Uterus (tissue), 2 donors: Measurements from ENCODE around the gene PPAN.

Source experiments
- CTCF ChIP-seq, 4 experiments: fragments of 200-600 bp in 2 of 4; fragments of 450-650 bp in 2 of 4; sonication (generic) in 2 of 4; IDR thresholded peaks; one replicate each; pipeline ENCODE4 v1.5.1; 2016 to 2019; ENCODE audit warnings: antibody characterized with exemption in 4 of 4, mild to moderate bottlenecking in 2 of 4, moderate library complexity in 1 of 4
- POLR2A ChIP-seq, 2 donors: fragments of 450-650 bp; IDR thresholded peaks; one replicate each; pipeline ENCODE4 v1.6.1; 2016; ENCODE audit warnings: antibody characterized with exemption in 2 of 2, mild to moderate bottlenecking in 1 of 2, moderate library complexity in 1 of 2

GRCh38 chr19:10093295-10094186 lies 12.6 kb upstream of the PPAN start:
- TF ChIP-seq CTCF (IDR thresholded peaks at IDR 0.05) (no peak), POLR2A (IDR thresholded peaks at IDR 0.05) (no peak)
